ENCODE data around the gene TAS1R3. TPM values are rescaled to one million over a fixed set of nuclear protein-coding genes. Genes with fewer than 3 reads are reported as not detected.

The TAS1R3 gene
- total RNA-seq, 1 donor from 2014 or later: 0.50 TPM

DNA sequence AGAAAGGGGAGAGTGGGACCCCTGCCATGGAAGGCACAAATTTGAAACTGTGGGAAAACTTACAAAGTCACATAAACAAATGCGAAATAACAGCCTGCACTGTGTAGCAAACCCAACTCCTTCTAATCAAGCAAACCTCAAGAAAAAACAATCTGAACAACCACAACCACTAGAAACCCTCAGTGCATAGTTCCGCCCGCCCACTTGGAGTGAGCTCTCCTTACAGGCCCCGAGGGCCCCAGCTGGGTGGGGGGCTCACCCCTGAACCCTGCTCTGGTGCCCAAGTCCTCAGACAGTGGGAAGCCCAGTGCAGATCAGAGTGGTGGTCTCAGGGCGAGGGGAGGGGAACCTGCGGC lies 28.2 kb downstream of the TAS1R3 start:
- DNase-seq (ENCODE audit: low read depth): peak; percentile 85
- H4K20me1 ChIP-seq (ENCODE audit: insufficient read depth, low read length): peaks cover 19% of the 10 kb centered on the region
- H3K4me2 ChIP-seq (ENCODE audit: low read length): peak overlapping the region; percentile 97
- Mint-ChIP-seq H3K36me3 (ENCODE audit: low read depth, unreplicated experiment) (peaks cover 3% of the 10 kb centered on the region), H3K4me3 (ENCODE audit: unreplicated experiment) (peak overlapping the region; percentile 77), H3K9me3 (ENCODE audit: unreplicated experiment) (no peaks in the 10 kb centered on the region), H3K27ac (ENCODE audit: unreplicated experiment) (peak overlapping the region; percentile 97), H3K27me3 (ENCODE audit: low read depth, unreplicated experiment) (peaks cover under 1% of the 10 kb centered on the region), H3K4me1 (ENCODE audit: low read depth, unreplicated experiment) (peaks cover 24% of the 10 kb centered on the region)
- peak; percentile 23 for FAIRE-seq
- peak overlapping the region; percentile 83 for H3K4me3 ChIP-seq (ENCODE audit: insufficient read depth, low read depth, low read length)
- H2AFZ ChIP-seq (ENCODE audit: low read depth, low read length): no peak overlapping the region
- no peaks in the 10 kb centered on the region for H3K27me3 ChIP-seq (ENCODE audit: insufficient read depth, low read length)
- peaks cover 49% of the 10 kb centered on the region for H3K4me1 ChIP-seq (ENCODE audit: insufficient read depth, low read length)
- H3K79me2 ChIP-seq (ENCODE audit: insufficient read depth, low read length): peaks cover 34% of the 10 kb centered on the region
- no peaks in the 10 kb centered on the region for H3K36me3 ChIP-seq (ENCODE audit: insufficient read depth, low read length)
- peak overlapping the region; percentile 95 for H3K9ac ChIP-seq (ENCODE audit: low read length)
- H3K27ac ChIP-seq (ENCODE audit: low read depth, low read length): peak overlapping the region; percentile 96
- TF ChIP-seq CTCF (IDR thresholded peaks at IDR 0.05; ENCODE audit: insufficient read depth, low read depth, low read length): no peak
- no peak for TF ChIP-seq EZH2 (IDR thresholded peaks at IDR 0.05; ENCODE audit: insufficient read depth, low read length)
- no peaks in the 10 kb centered on the region for H3K9me3 ChIP-seq (ENCODE audit: insufficient read depth, low read depth, low read length)

DNA sequence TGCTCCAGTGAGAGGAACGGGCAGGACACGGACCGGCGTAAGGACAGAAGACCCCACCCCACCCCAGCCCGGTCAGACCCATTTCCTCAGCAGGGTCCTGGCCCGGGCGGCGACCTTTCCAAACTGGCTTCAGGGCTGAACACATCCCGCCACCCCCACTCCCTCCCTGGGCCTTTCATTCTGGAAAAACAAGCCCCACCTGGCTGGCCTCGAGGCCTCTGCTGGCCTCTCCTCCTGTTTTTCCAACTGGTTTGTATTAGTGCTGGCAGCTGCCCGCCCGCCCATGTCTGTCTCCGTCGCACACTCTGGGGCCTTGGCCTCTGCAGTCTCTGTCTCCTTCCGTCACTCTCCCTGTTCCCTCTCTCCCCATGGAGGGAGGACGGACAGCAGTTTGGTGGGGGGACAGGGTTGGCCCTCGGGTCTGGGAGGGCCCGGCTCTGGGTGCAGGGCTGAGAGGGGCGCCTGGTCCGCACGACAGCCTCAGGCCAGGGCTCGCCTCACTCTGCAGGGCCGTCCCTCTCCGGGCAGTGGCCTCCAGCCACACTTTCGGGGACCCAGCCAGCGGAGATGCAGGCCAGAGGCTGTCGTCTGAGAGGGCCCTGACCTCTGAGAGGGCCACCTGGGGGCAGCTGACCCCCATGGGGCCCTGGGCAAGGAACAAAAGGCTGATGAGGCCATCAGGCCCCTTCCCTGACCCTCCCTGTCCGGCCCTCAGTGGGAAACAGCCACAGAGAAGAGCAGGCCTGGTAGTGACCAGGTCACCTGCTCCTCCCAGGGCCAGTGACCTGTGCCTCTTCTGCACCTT lies 28.8 kb downstream of the TAS1R3 start:
- Histone ChIP-seq H3K4me3 (ENCODE audit: insufficient read depth, low read depth, low read length) (peak overlapping the region; percentile 83), H4K20me1 (ENCODE audit: insufficient read depth, low read length) (peaks cover 13% of the 10 kb centered on the region), H3K9me3 (ENCODE audit: insufficient read depth, low read depth, low read length) (no peaks in the 10 kb centered on the region), H3K4me1 (ENCODE audit: insufficient read depth, low read length) (peaks cover 49% of the 10 kb centered on the region), H3K27ac (ENCODE audit: low read depth, low read length) (peak overlapping the region; percentile 96), H3K36me3 (ENCODE audit: insufficient read depth, low read length) (no peaks in the 10 kb centered on the region), H3K4me2 (ENCODE audit: low read length) (peak overlapping the region; percentile 97), H3K79me2 (ENCODE audit: insufficient read depth, low read length) (peaks cover 28% of the 10 kb centered on the region), H3K27me3 (ENCODE audit: insufficient read depth, low read length) (no peaks in the 10 kb centered on the region), H2AFZ (ENCODE audit: low read depth, low read length) (no peak overlapping the region), H3K9ac (ENCODE audit: low read length) (peak overlapping the region; percentile 95)
- Mint-ChIP-seq H3K4me3 (ENCODE audit: unreplicated experiment) (peak overlapping the region; percentile 77), H3K9me3 (ENCODE audit: unreplicated experiment) (no peaks in the 10 kb centered on the region), H3K27ac (ENCODE audit: unreplicated experiment) (peak overlapping the region; percentile 97), H3K4me1 (ENCODE audit: low read depth, unreplicated experiment) (peaks cover 24% of the 10 kb centered on the region), H3K36me3 (ENCODE audit: low read depth, unreplicated experiment) (peaks cover 4% of the 10 kb centered on the region), H3K27me3 (ENCODE audit: low read depth, unreplicated experiment) (no peaks in the 10 kb centered on the region)
- TF ChIP-seq EZH2 (IDR thresholded peaks at IDR 0.05; ENCODE audit: insufficient read depth, low read length) (no peak), CTCF (IDR thresholded peaks at IDR 0.05; ENCODE audit: insufficient read depth, low read depth, low read length) (no peak)
- FAIRE-seq: no peak
- peak; percentile 78 for DNase-seq (ENCODE audit: low read depth)

Measured in astrocyte (in vitro differentiated cells and primary cell).